22Rv1 (cell line): ENCODE data around the gene CYFIP2.
A peak's percentile ranks its signal among the peaks of the same experiment; 100 is the strongest.

Source experiments
- H3K27ac ChIP-seq: fragments of 450-650 bp; 2 replicates; pipeline ENCODE4 v1.5.1; 2017
- CTCF ChIP-seq: fragments of 450-650 bp; IDR thresholded peaks from 2 replicates; pipeline ENCODE4 v1.5.1; 2017; ENCODE audit warnings: mild to moderate bottlenecking
- ZFX ChIP-seq: fragments of 450-650 bp; IDR thresholded peaks from 2 replicates; pipeline ENCODE4 v1.6.1; 2017; ENCODE audit warnings: antibody characterized with exemption, borderline replicate concordance

The CYFIP2 gene

GRCh38 chr5:157342822-157343402 lies 77.0 kb downstream of the CYFIP2 start:
- TF ChIP-seq CTCF: peak; percentile 84
- no peak for TF ChIP-seq ZFX
- H3K27ac ChIP-seq: no peak overlapping the region

GRCh38 chr5:157343842-157344790 lies 78.2 kb downstream of the CYFIP2 start:
- no peak overlapping the region for H3K27ac ChIP-seq
- TF ChIP-seq ZFX (no peak), CTCF (no peak)

GRCh38 chr5:157345067-157345466 lies 79.1 kb downstream of the CYFIP2 start:
- TF ChIP-seq CTCF: no peak
- no peak for TF ChIP-seq ZFX
- no peak overlapping the region for H3K27ac ChIP-seq

- no peak overlapping the region for H3K27ac ChIP-seq
- no peak for TF ChIP-seq ZFX
- no peak for TF ChIP-seq CTCF
Observed at GRCh38 chr5:157345485-157345884, 79.6 kb downstream of the CYFIP2 start.

- no peak overlapping the region for H3K27ac ChIP-seq
- TF ChIP-seq ZFX: no peak
- TF ChIP-seq CTCF: no peak
Observed at GRCh38 chr5:157347301-157348048, 81.6 kb downstream of the CYFIP2 start.

GRCh38 chr5:157348049-157348400 lies 82.1 kb downstream of the CYFIP2 start:
- H3K27ac ChIP-seq: no peak overlapping the region
- TF ChIP-seq CTCF (no peak), ZFX (no peak)
